Measurements from ENCODE around the gene NHSL2.
"Not testable (repeated sequence)": the region's sequence is repeated elsewhere in the genome, so short reads cannot be mapped to it uniquely, and the experiment has no call there.

NHSL2 gene

GRCh38 chrX:72158773-72159172 lies 248.1 kb downstream of the NHSL2 start:
- Histone ChIP-seq H3K79me2 (ENCODE audit: low read length) (no peaks in the 10 kb centered on the region), H2AFZ (ENCODE audit: low read depth, low read length) (no peak overlapping the region), H3K27me3 (ENCODE audit: low read depth, low read length) (no peaks in the 10 kb centered on the region), H3K4me3 (ENCODE audit: low read length) (no peak overlapping the region), H3K9me3 (ENCODE audit: insufficient read depth, low read length) (no peaks in the 10 kb centered on the region), H4K20me1 (ENCODE audit: insufficient read depth, low read length) (no peaks in the 10 kb centered on the region), H3K27ac (ENCODE audit: low read length) (no peak overlapping the region), H3K36me3 (replicated peaks; ENCODE audit: low read depth, low read length) (no peaks in the 10 kb centered on the region), H3K4me1 (ENCODE audit: low read length) (no peaks in the 10 kb centered on the region), H3K9ac (ENCODE audit: low read length) (no peak overlapping the region), H3K4me2 (ENCODE audit: low read length) (no peak overlapping the region)
- TF ChIP-seq EZH2phosphoT487 (IDR thresholded peaks at IDR 0.05; ENCODE audit: low read depth) (no peak), CTCF (IDR thresholded peaks at IDR 0.05; ENCODE audit: low read depth, low read length) (no peak)

- Histone ChIP-seq H2AFZ (ENCODE audit: low read depth, low read length) (no peak overlapping the region), H3K4me3 (ENCODE audit: low read length) (no peak overlapping the region), H3K9me3 (ENCODE audit: insufficient read depth, low read length) (no peaks in the 10 kb centered on the region), H3K9ac (ENCODE audit: low read length) (no peak overlapping the region), H3K79me2 (ENCODE audit: low read length) (no peaks in the 10 kb centered on the region), H3K36me3 (replicated peaks; ENCODE audit: low read depth, low read length) (no peaks in the 10 kb centered on the region), H3K27ac (ENCODE audit: low read length) (no peak overlapping the region), H3K4me2 (ENCODE audit: low read length) (no peak overlapping the region), H4K20me1 (ENCODE audit: insufficient read depth, low read length) (no peaks in the 10 kb centered on the region), H3K27me3 (ENCODE audit: low read depth, low read length) (no peaks in the 10 kb centered on the region), H3K4me1 (ENCODE audit: low read length) (no peaks in the 10 kb centered on the region)
- TF ChIP-seq EZH2phosphoT487 (IDR thresholded peaks at IDR 0.05; ENCODE audit: low read depth) = no peak
- no peak for TF ChIP-seq CTCF (IDR thresholded peaks at IDR 0.05; ENCODE audit: low read depth, low read length)
Observed at GRCh38 chrX:72159769-72160168, 249.1 kb downstream of the NHSL2 start.

GRCh38 chrX:72165551-72165950 lies 254.9 kb downstream of the NHSL2 start:
- no peak overlapping the region for H3K9ac ChIP-seq (ENCODE audit: low read length)
- no peak overlapping the region for H3K27ac ChIP-seq (ENCODE audit: low read length)
- H3K36me3 ChIP-seq (replicated peaks; ENCODE audit: low read depth, low read length) = no peaks in the 10 kb centered on the region
- H3K9me3 ChIP-seq (ENCODE audit: insufficient read depth, low read length) = no peaks in the 10 kb centered on the region
- no peak overlapping the region for H2AFZ ChIP-seq (ENCODE audit: low read depth, low read length)
- H3K4me1 ChIP-seq (ENCODE audit: low read length) = no peaks in the 10 kb centered on the region
- no peak for TF ChIP-seq EZH2phosphoT487 (IDR thresholded peaks at IDR 0.05; ENCODE audit: low read depth)
- no peak for TF ChIP-seq CTCF (IDR thresholded peaks at IDR 0.05; ENCODE audit: low read depth, low read length)
- no peaks in the 10 kb centered on the region for H4K20me1 ChIP-seq (ENCODE audit: insufficient read depth, low read length)
- H3K4me3 ChIP-seq (ENCODE audit: low read length) = no peak overlapping the region
- H3K27me3 ChIP-seq (ENCODE audit: low read depth, low read length) = no peaks in the 10 kb centered on the region
- no peak overlapping the region for H3K4me2 ChIP-seq (ENCODE audit: low read length)
- H3K79me2 ChIP-seq (ENCODE audit: low read length) = no peaks in the 10 kb centered on the region

- H3K27me3 ChIP-seq (ENCODE audit: low read depth, low read length) = no peaks in the 10 kb centered on the region
- TF ChIP-seq EZH2phosphoT487 (IDR thresholded peaks at IDR 0.05; ENCODE audit: low read depth) = no peak
- no peak for TF ChIP-seq CTCF (IDR thresholded peaks at IDR 0.05; ENCODE audit: low read depth, low read length)
- H3K27ac ChIP-seq (ENCODE audit: low read length) = no peak overlapping the region
- H4K20me1 ChIP-seq (ENCODE audit: insufficient read depth, low read length) = no peaks in the 10 kb centered on the region
- no peaks in the 10 kb centered on the region for H3K79me2 ChIP-seq (ENCODE audit: low read length)
- H3K4me3 ChIP-seq (ENCODE audit: low read length) = no peak overlapping the region
- no peaks in the 10 kb centered on the region for H3K4me1 ChIP-seq (ENCODE audit: low read length)
- H3K36me3 ChIP-seq (replicated peaks; ENCODE audit: low read depth, low read length) = no peaks in the 10 kb centered on the region
- no peaks in the 10 kb centered on the region for H3K9me3 ChIP-seq (ENCODE audit: insufficient read depth, low read length)
- H3K9ac ChIP-seq (ENCODE audit: low read length) = no peak overlapping the region
- H2AFZ ChIP-seq (ENCODE audit: low read depth, low read length) = 0 out of 2 replicates have a peak overlapping the region, but pooled peaks have one; percentile 3
- no peak overlapping the region for H3K4me2 ChIP-seq (ENCODE audit: low read length)
Observed at GRCh38 chrX:72169008-72169728, 258.5 kb downstream of the NHSL2 start.

GRCh38 chrX:72176289-72176688 lies 265.6 kb downstream of the NHSL2 start:
- not testable (repeated sequence) for H3K4me2 ChIP-seq (ENCODE audit: low read length); H3K27me3 ChIP-seq (ENCODE audit: low read depth, low read length); H2AFZ ChIP-seq (ENCODE audit: low read depth, low read length); H3K9me3 ChIP-seq (ENCODE audit: insufficient read depth, low read length); H4K20me1 ChIP-seq (ENCODE audit: insufficient read depth, low read length); H3K27ac ChIP-seq (ENCODE audit: low read length); H3K4me3 ChIP-seq (ENCODE audit: low read length); H3K79me2 ChIP-seq (ENCODE audit: low read length); H3K36me3 ChIP-seq (replicated peaks; ENCODE audit: low read depth, low read length); H3K9ac ChIP-seq (ENCODE audit: low read length); H3K4me1 ChIP-seq (ENCODE audit: low read length)
